Activated T-cell treated with anti-CD3 and anti-CD28 coated beads, Interleukin-2, amount 50 U/mL, for 48 hours (primary cell): Measurements from ENCODE around the gene CXCL16.
"Not testable (repeated sequence)": the region's sequence is repeated elsewhere in the genome, so short reads cannot be mapped to it uniquely, and the experiment has no call there.

Experiments used
- DNase-seq, 2 experiments: peaks; one replicate each; pipeline ENCODE4 v3.0.0-alpha.2; 2020

Gene CXCL16

GRCh38 chr17:4720787-4721186 lies 18.9 kb downstream of the CXCL16 start:
- no peak for DNase-seq

- DNase-seq: no peak
These were observed 20.0 kb downstream of the CXCL16 start for GRCh38 chr17:4719684-4720221.

DNA sequence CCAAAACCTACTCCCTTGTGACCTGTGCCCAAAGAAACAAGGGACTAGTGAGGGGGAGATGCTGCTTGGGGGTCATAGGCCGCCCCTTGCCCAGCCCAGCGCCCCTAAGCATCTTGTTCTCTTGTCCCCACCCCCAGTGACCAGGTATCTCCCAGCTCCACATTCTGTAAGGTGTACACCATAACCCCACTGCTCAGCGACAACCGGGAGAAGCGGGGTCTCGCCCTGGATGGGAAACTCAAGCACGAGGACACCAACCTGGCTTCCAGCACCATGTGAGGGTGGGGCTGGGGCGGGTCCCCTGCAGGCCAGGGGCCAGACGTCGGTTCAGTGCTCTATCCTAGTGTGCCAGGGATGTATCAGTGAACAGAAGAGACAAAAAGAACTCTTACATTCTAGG lies 20.6 kb downstream of the CXCL16 start:
- DNase-seq: no peak

DNA sequence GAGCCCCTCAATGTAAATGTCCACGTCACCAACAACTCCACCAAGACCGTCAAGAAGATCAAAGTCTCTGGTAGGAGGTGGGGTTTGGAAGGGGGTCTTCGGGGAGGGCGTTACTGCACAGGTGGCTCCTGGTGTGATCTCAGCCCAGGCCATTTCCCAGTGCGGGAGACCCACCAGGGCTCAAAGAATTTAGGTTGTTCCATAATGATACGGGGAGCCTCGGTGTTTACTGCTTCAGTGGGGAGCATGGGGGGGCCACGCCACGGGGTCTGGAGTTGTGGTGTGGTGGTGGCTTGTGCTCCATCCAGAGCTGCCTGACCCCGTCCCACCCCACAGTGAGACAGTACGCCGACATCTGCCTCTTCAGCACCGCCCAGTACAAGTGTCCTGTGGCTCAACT lies 21.5 kb downstream of the CXCL16 start:
- DNase-seq: no peak

GRCh38 chr17:4717791-4718190 lies 21.9 kb downstream of the CXCL16 start:
- no peak for DNase-seq

GRCh38 chr17:4716081-4716480 lies 23.6 kb downstream of the CXCL16 start:
- no peak for DNase-seq

GRCh38 chr17:4715063-4715744 lies 24.5 kb downstream of the CXCL16 start:
- DNase-seq: peak; percentile 56 to 67

GRCh38 chr17:4714340-4715062 lies 25.2 kb downstream of the CXCL16 start:
- not testable (repeated sequence) for DNase-seq

- DNase-seq: no peak
These were observed 27.2 kb downstream of the CXCL16 start for GRCh38 chr17:4712526-4712925.

GRCh38 chr17:4711661-4712181 lies 28.0 kb downstream of the CXCL16 start:
- no peak for DNase-seq

GRCh38 chr17:4710693-4711634 lies 28.8 kb downstream of the CXCL16 start:
- DNase-seq: peak; percentile 64 to 66

DNA sequence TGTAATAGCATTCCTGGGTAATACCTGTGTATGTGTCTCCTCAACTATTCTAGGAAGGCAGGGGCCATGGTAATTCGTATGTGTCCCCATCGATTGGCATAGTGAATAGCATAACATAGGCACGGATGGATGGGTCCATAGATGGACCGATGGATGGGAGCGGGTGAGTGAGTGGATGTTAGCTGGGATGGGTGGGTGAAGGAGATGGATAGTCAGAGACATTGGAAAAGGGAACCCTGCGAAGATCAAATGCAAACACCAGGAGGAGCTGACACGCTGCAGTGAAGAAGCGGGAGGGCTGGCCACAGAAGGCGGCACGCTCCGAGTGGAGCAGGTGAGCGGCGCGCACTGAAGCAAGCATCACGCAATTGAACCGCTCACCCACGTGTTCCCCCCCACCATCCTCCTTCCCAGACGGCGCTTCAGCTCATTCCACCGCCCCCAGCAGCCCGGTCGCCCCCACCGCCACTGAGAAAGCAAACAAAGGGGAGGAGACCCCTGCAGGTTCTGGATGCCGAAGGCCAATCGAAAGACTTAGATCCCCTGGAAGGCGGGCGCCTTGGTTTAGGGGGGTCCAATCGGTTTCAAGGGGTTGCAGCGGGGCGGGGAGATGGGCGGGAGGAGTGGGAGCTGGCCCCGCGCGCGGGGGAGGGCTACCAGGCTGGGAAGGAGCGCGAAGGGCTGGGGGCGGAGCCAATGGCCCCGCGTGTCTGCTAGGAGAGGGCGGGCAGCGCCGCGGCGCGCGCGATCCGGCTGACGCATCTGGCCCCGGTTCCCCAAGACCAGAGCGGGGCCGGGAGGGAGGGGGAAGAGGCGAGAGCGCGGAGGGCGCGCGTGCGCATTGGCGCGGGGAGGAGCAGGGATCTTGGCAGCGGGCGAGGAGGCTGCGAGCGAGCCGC lies 29.7 kb downstream of the CXCL16 start, which contains the start of gene ARRB2:
ARRB2 (plus strand) TSS at position 839 of the 899 bp plus-strand sequence. CDS start 90 bp downstream, outside the sequence.
- DNase-seq: peak; percentile 98 to 99

DNA sequence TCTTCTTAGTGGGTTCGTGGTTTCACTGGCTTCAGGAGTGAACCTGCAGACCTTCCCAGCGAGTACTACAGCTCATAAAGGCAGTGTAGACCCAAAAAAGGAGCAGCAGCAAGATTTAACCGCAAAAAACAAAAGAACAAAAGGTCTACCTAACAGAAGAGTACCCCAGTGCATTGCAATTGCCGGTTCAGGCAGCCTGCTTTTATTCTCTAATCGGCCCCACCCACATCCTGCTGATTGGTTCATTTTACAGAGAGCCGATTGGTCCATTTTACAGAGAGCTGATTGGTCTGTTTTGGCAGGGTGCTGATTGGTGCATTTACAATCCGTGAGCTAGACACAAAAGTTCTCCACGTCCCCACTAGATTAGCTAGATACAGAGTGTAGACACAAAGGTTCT lies 31.3 kb downstream of the CXCL16 start:
- peak; percentile 70 to 75 for DNase-seq

DNA sequence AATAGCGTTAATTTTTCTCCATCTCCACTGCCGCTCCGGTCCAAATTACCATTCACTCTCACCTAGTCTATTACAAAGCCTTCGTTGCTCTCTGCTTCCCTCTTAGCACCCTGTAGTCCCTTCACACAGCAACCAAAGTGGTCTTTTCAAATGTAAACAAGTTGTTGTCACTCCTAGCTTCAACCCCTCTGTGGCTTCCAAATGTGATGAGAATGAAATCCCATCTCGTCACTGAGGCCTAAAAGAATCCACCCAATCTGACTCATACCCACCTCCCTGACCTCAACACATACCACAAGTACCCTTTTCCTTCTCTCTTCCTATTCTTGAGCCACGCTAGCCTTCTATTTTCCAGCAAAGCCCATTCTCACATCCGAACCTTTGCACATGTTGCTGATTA lies 33.6 kb downstream of the CXCL16 start:
- DNase-seq: no peak

- no peak for DNase-seq
These were observed 34.7 kb downstream of the CXCL16 start for GRCh38 chr17:4704991-4705390.

- DNase-seq: peak in 1 of 2 experiments; percentile 48
These were observed 35.2 kb downstream of the CXCL16 start for GRCh38 chr17:4704574-4704907.

GRCh38 chr17:4703330-4703691 lies 36.4 kb downstream of the CXCL16 start:
- DNase-seq: no peak

GRCh38 chr17:4701116-4701515 lies 38.6 kb downstream of the CXCL16 start:
- DNase-seq: no peak

DNA sequence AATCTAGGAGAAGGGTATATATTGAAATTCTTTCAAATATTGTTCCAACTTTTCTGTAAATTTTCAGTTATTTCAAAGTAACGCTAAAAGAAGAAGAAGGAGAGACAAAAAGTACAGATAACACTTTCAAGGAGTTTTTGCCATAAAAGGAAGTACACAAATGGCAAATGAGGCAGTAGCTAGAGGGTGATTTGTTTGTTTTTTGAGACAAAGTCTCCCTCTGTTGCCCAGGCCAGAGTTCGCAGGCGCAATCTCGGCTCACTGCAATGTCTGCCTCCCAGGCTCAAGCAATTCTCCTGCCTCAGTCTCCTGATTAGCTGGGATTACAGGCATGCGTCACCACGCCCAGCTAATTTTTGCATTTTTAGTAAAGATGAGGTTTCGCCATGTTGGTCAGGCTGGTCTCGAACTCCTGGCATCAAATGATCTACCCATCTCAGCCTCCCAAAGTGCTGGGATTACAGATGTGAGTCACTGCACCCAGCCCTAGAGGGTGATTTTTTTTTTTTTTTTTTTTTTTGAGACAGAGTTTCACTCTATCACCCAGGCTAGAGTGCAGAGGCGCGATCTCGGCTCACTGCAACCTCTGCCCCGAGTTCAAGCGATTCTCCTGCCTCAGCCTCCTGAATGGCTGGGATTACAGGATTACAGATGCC lies 40.2 kb downstream of the CXCL16 start:
- not testable (repeated sequence) for DNase-seq

- no peak for DNase-seq
These were observed 43.3 kb downstream of the CXCL16 start for GRCh38 chr17:4696437-4696805.

GRCh38 chr17:4693416-4693815 lies 46.3 kb downstream of the CXCL16 start:
- no peak for DNase-seq
